SU-DHL-6 (cell line): ENCODE data around the gene EVA1C.

Experiments
- H2AFZ ChIP-seq: fragments of 200-600 bp; sonication (generic); 2 replicates; pipeline ENCODE4 v1.6.1; 2014; ENCODE audit warnings: low read depth, mild to moderate bottlenecking, moderate library complexity, mixed read lengths, antibody characterized with exemption, low read length; ENCODE audit not compliant: severe bottlenecking
- H3F3A ChIP-seq: fragments of 200-600 bp; shearing (Covaris generic); 2 replicates; pipeline ENCODE4 v1.6.0; 2016; ENCODE audit warnings: antibody characterized with exemption, mild to moderate bottlenecking; ENCODE audit not compliant: insufficient read depth
- H3K27ac ChIP-seq: fragments of 200-600 bp; sonication (generic); 2 replicates; pipeline ENCODE4 v1.5.1; 2016; ENCODE audit warnings: low read depth, mild to moderate bottlenecking, low read length, moderate library complexity, mixed read lengths
- H3K27me3 ChIP-seq: fragments of 200-600 bp; sonication (generic), shearing (Covaris generic); 2 replicates; pipeline ENCODE4 v1.6.0; 2014; ENCODE audit warnings: mild to moderate bottlenecking, low read length
- H3K36me3 ChIP-seq: fragments of 200-600 bp; sonication (generic); 2 replicates; pipeline ENCODE4 v1.6.1; 2014; ENCODE audit warnings: mild to moderate bottlenecking, low read length, mixed read lengths
- H3K4me2 ChIP-seq: fragments of 300-600, 200-600 bp; shearing (Covaris generic), sonication (generic); 2 replicates; pipeline ENCODE4 v1.6.0; 2014; ENCODE audit warnings: low read length, low read depth, mild to moderate bottlenecking; ENCODE audit not compliant: poor library complexity, severe bottlenecking
- H3K4me3 ChIP-seq: fragments of 200-600 bp; sonication (generic); 2 replicates; pipeline ENCODE4 v1.5.1; 2014; ENCODE audit warnings: antibody characterized with exemption, low read length, mild to moderate bottlenecking, mixed read lengths; ENCODE audit not compliant: insufficient read depth, poor library complexity, severe bottlenecking
- H3K79me2 ChIP-seq: fragments of 200-600 bp; sonication (generic); 2 replicates; pipeline ENCODE4 v1.6.1; 2014; ENCODE audit warnings: mild to moderate bottlenecking, low read length, moderate library complexity; ENCODE audit not compliant: insufficient read depth
- H3K9ac ChIP-seq: fragments of 200-600 bp; sonication (generic); 2 replicates; pipeline ENCODE4 v1.7.0; 2014; ENCODE audit warnings: mild to moderate bottlenecking, low read length
- H3K9me2 ChIP-seq: fragments of 200-600 bp; sonication (generic); replicated peaks from 2 replicates; pipeline ENCODE4 v1.6.1; 2014; ENCODE audit warnings: low read length; ENCODE audit not compliant: insufficient read depth
- H3K9me3 ChIP-seq: fragments of 200-600 bp; sonication (generic); 2 replicates; pipeline ENCODE4 v1.6.1; 2014; ENCODE audit warnings: low read length, mixed read lengths; ENCODE audit not compliant: insufficient read depth
- H4K20me1 ChIP-seq: fragments of 200-600 bp; sonication (generic); 2 replicates; pipeline ENCODE4 v1.6.1; 2014; ENCODE audit warnings: low read depth, mild to moderate bottlenecking, antibody characterized with exemption, low read length, moderate library complexity, mixed read lengths
- EZH2phosphoT487 ChIP-seq: fragments of 200-600 bp; sonication (generic), shearing (Covaris generic); conservative IDR thresholded peaks from 2 replicates; pipeline ENCODE4 v1.6.1; 2018; ENCODE audit warnings: mild to moderate bottlenecking, antibody characterized with exemption, low read length, moderate library complexity, mixed read lengths
- TF ChIP-seq, protein P1 (sequence below): fragments of 200-600 bp; sonication (generic); IDR thresholded peaks from one replicate; pipeline ENCODE4 v1.5.1; 2017; ENCODE audit warnings: antibody characterized with exemption, mild to moderate bottlenecking, low read length, moderate library complexity; ENCODE audit not compliant: insufficient read depth, poor library complexity, severe bottlenecking

The EVA1C gene

DNA sequence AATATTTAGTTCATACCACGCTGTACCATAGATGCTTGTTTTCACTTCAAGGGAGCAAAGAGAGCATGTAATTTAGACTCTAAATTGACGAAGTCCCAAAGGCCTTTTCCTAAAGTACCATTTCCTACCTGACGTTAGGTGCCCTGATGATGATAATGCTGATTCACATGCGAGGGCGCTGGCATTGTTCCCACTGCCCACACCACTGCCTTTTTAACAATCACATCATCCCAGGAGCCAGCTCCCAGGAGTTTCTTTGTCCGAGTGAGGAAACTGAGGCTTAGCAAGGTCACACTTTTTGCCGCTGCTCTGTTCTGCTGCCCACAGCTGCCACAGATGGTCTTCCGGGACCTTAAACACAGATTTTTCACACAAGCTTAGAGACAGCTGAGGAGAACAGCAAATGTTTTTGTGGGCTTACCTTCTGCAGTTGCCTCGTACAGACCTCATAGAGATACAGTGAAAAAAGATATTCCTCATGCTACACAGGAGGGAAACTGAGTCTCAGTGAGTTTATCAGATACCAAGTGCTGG lies 69.4 kb downstream of the EVA1C start:
- no peaks in the 10 kb centered on the region for H3F3A ChIP-seq
- H3K9me2 ChIP-seq, result no peaks in the 10 kb centered on the region
- TF ChIP-seq, protein P1, sequence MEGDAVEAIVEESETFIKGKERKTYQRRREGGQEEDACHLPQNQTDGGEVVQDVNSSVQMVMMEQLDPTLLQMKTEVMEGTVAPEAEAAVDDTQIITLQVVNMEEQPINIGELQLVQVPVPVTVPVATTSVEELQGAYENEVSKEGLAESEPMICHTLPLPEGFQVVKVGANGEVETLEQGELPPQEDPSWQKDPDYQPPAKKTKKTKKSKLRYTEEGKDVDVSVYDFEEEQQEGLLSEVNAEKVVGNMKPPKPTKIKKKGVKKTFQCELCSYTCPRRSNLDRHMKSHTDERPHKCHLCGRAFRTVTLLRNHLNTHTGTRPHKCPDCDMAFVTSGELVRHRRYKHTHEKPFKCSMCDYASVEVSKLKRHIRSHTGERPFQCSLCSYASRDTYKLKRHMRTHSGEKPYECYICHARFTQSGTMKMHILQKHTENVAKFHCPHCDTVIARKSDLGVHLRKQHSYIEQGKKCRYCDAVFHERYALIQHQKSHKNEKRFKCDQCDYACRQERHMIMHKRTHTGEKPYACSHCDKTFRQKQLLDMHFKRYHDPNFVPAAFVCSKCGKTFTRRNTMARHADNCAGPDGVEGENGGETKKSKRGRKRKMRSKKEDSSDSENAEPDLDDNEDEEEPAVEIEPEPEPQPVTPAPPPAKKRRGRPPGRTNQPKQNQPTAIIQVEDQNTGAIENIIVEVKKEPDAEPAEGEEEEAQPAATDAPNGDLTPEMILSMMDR, result no peak
- TF ChIP-seq EZH2phosphoT487, result no peak
- H2AFZ ChIP-seq, result no peak overlapping the region
- no peak overlapping the region for H3K4me3 ChIP-seq
- no peaks in the 10 kb centered on the region for H3K9me3 ChIP-seq
- no peaks in the 10 kb centered on the region for H3K79me2 ChIP-seq
- no peaks in the 10 kb centered on the region for H3K27me3 ChIP-seq
- H3K9ac ChIP-seq, result no peak overlapping the region
- no peak overlapping the region for H3K4me2 ChIP-seq
- no peak overlapping the region for H3K27ac ChIP-seq
- H3K36me3 ChIP-seq, result no peaks in the 10 kb centered on the region
- no peaks in the 10 kb centered on the region for H4K20me1 ChIP-seq

DNA sequence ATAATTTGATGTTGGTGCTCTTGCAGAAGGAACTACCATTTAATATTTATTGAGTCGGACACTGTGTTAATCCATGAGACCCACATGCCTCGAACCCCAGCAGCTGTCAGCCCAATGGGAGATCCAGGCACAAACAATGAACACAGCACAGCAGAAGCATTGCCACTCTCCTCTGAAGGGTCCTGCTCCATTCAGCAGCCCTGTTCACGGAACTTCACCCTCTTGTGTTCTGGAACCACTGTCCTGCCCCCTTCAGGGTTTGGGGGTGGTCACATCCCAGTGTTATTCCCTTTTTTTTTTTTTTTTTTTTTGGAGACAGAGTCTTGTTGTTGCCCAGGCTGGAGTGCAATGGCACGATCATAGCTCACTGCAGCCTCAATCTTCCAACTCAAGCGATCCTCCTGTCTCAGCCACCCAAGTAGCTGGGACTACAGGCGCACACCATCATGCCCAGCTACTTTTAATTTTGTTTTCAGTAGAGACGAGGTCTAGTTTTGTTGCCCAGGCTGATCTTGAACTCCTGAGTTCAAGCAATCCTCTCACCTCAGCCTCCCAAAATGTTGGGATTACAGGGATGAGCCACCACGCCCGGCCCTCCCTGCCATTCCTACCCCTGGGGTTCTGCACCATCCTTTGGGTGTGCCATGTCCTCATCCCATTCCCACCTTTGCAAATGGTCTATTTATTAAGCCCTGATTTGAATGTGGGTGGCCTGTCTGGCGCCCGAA lies 70.2 kb downstream of the EVA1C start:
- Histone ChIP-seq H3K79me2 (no peaks in the 10 kb centered on the region), H3K9me2 (no peaks in the 10 kb centered on the region), H3K27ac (no peak overlapping the region), H2AFZ (no peak overlapping the region), H3K27me3 (no peaks in the 10 kb centered on the region), H3K9ac (no peak overlapping the region), H4K20me1 (no peaks in the 10 kb centered on the region), H3F3A (no peaks in the 10 kb centered on the region), H3K9me3 (no peaks in the 10 kb centered on the region), H3K36me3 (no peaks in the 10 kb centered on the region), H3K4me2 (no peak overlapping the region), H3K4me3 (no peak overlapping the region)
- TF ChIP-seq EZH2phosphoT487, result no peak
- TF ChIP-seq, protein P1, result no peak

DNA sequence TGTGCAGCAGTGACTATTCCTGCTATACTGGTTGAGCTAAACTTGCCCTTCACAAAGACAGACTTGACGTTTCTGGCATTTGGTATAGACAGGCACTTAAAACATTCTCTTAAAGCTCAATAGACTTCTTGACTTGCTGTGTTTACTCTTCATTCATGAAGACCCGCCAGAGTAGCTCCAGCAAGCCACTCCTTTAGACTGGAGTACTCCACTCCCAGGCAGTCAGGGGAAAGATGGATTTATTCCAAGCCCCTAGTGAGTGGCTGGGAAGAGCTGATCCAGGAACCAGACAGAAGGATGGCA lies 70.7 kb downstream of the EVA1C start:
- H4K20me1 ChIP-seq, result no peaks in the 10 kb centered on the region
- H3K36me3 ChIP-seq, result no peaks in the 10 kb centered on the region
- H3K27ac ChIP-seq, result no peak overlapping the region

More for the DNA sequence above, 70.7 kb downstream of the EVA1C start:
- no peak overlapping the region for H3K9ac ChIP-seq
- no peaks in the 10 kb centered on the region for H3K27me3 ChIP-seq
- H3F3A ChIP-seq, result no peaks in the 10 kb centered on the region
- no peaks in the 10 kb centered on the region for H3K79me2 ChIP-seq
- no peak overlapping the region for H3K4me2 ChIP-seq
- H3K9me3 ChIP-seq, result no peaks in the 10 kb centered on the region
- no peak overlapping the region for H2AFZ ChIP-seq
- TF ChIP-seq EZH2phosphoT487, result no peak
- TF ChIP-seq, protein P1, result no peak
- H3K9me2 ChIP-seq, result no peaks in the 10 kb centered on the region
- H3K4me3 ChIP-seq, result no peak overlapping the region
